Activated T-helper 2 cell treated with anti-CD3 and anti-CD28 coated beads, Interferon-gamma antibody, Interleukin-2, Interleukin-4, amounts not matched to agents 10 μg/mL and 5 μg/mL and 100 μg/mL, durations not matched to agents 14 hours and 24 hours and 36 hours (primary cell): ENCODE results near the gene YWHAB. TPM values are rescaled to one million over a fixed set of nuclear protein-coding genes. Genes with fewer than 3 reads are reported as not detected.

Experiments
- DNase-seq: peaks from one replicate; pipeline ENCODE4 v3.0.0; 2021; ENCODE audit warnings: low spot score
- H3K27ac Mint-ChIP-seq: one replicate; pipeline ENCODE4 v1.8.0; 2021; ENCODE audit warnings: mixed read lengths
- H3K27me3 Mint-ChIP-seq: one replicate; pipeline ENCODE4 v1.8.0; 2021; ENCODE audit warnings: low read depth, mixed read lengths
- H3K36me3 Mint-ChIP-seq: one replicate; pipeline ENCODE4 v1.8.0; 2021; ENCODE audit warnings: low read depth, mixed read lengths
- H3K4me1 Mint-ChIP-seq: one replicate; pipeline ENCODE4 v1.8.0; 2021; ENCODE audit warnings: low read depth, mixed read lengths
- H3K4me3 Mint-ChIP-seq: one replicate; pipeline ENCODE4 v1.8.0; 2021; ENCODE audit warnings: low read depth, mild to moderate bottlenecking, moderate library complexity, mixed read lengths
- H3K9me3 Mint-ChIP-seq: one replicate; pipeline ENCODE4 v1.8.0; 2021; ENCODE audit warnings: mixed read lengths
- intact Hi-C: fragments of 100-400 bp; cut with micrococcal nuclease; formaldehyde crosslinking; loops from one replicate; pipeline ENCODE4 v1.15.1; 2023
- total RNA-seq: library from RNA; stranded (reverse); gene quantifications from 2 replicates; pipeline ENCODE4 v1.2.3, GENCODE V29; 2022

YWHAB gene
- total RNA-seq, 1 donor from 2014 or later: 221 TPM

- Mint-ChIP-seq H3K36me3 (peaks cover 64% of the 10 kb centered on the region), H3K27me3 (no peaks in the 10 kb centered on the region), H3K9me3 (no peaks in the 10 kb centered on the region), H3K4me1 (peaks cover 27% of the 10 kb centered on the region), H3K27ac (peak within 1 kb of the TSS; percentile 58), H3K4me3 (peak within 1 kb of the TSS; percentile 86)
- DNase-seq: peak; percentile 68
- intact Hi-C loops: loop anchor here (5.0 kb wide), 1 partner anchor 187 kb away; no protein-coding TSS in a partner anchor
Measured at GRCh38 chr20:44909872-44910689, 24.6 kb downstream of the YWHAB start, which contains the start of gene PABPC1L. PABPC1L (plus strand) TSS chr20:44910060; CDS start chr20:44910144, 84 bp downstream.

DNA sequence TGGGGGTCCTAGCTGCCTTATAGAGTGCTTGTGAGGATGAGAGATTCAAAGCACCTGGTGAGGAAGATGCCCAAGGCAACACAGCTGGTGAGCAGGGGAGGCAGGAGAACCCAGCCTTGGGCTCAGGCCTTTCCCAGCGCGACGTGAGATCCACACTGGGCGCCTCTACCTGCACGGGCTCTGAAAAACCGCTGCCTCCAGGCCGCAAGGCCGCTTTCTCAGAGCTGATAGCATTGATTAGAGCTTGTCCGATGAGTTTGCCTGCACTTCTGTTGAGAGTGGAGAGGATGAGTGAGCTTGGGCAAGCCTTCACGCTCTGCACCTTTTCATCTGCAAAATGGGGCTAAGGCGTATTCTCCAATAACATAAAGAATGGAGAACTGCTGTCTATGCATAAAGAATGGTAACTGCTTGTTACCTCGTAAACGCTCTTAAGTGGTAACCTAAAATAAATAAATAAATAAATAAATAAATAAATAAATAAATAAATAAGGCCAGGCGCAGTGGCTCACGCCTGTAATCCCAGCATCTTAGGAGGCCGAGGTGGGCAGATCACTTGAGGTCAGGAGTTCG, 25.3 kb downstream of the YWHAB start:
- Mint-ChIP-seq H3K4me3 (peak overlapping the region; percentile 86), H3K4me1 (peaks cover 30% of the 10 kb centered on the region), H3K9me3 (no peaks in the 10 kb centered on the region), H3K36me3 (peaks cover 61% of the 10 kb centered on the region), H3K27ac (peak overlapping the region; percentile 58), H3K27me3 (no peaks in the 10 kb centered on the region)
- intact Hi-C loops: loop anchor here (5.0 kb wide), 1 partner anchor 187 kb away; no protein-coding TSS in a partner anchor
- no peak for DNase-seq

GRCh38 chr20:44911264-44911921, 25.9 kb downstream of the YWHAB start:
- Mint-ChIP-seq H3K9me3 (no peaks in the 10 kb centered on the region), H3K27ac (peak overlapping the region; percentile 22), H3K27me3 (no peaks in the 10 kb centered on the region), H3K36me3 (peaks cover 59% of the 10 kb centered on the region), H3K4me1 (peaks cover 30% of the 10 kb centered on the region), H3K4me3 (peak overlapping the region; percentile 71)
- intact Hi-C loops: loop anchor here (5.0 kb wide), 1 partner anchor 186 kb away; no protein-coding TSS in a partner anchor
- DNase-seq: peak; percentile 41

DNA sequence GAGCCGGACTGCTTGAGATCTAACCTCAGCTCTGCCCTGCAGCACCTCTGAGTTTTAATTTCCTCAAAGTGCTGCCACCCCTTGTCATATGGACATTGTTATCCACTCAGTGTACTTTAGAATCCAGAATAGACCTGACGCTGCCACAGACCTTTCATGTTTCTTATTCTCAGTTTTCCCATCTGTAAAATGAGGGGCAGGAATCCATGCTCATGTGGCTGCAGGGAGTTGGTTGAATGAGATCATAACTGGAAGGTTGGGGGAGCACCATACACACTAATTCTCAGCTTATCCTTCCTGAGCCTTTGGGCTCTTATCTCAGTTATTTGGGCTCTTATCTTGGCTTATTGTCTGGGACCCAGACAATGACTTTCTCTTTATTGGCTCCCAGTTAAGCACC, 26.7 kb downstream of the YWHAB start:
- peak overlapping the region; percentile 71 for H3K4me3 Mint-ChIP-seq
- H3K4me1 Mint-ChIP-seq: peaks cover 30% of the 10 kb centered on the region
- no peak overlapping the region for H3K27ac Mint-ChIP-seq
- intact Hi-C loops: loop anchor here (5.0 kb wide), 1 partner anchor 185 kb away; no protein-coding TSS in a partner anchor
- H3K9me3 Mint-ChIP-seq: no peaks in the 10 kb centered on the region
- no peak for DNase-seq
- peaks cover 58% of the 10 kb centered on the region for H3K36me3 Mint-ChIP-seq
- H3K27me3 Mint-ChIP-seq: no peaks in the 10 kb centered on the region

- no peak for DNase-seq
- H3K9me3 Mint-ChIP-seq: no peaks in the 10 kb centered on the region
- intact Hi-C loops: loop anchor here (2.0 to 5.0 kb wide), 3 partner anchors 44 to 182 kb away; no protein-coding TSS in a partner anchor
- peaks cover 20% of the 10 kb centered on the region for H3K4me1 Mint-ChIP-seq
- peak overlapping the region; percentile 81 for H3K27ac Mint-ChIP-seq
- peaks cover 54% of the 10 kb centered on the region for H3K36me3 Mint-ChIP-seq
- H3K4me3 Mint-ChIP-seq: no peak overlapping the region
- H3K27me3 Mint-ChIP-seq: no peaks in the 10 kb centered on the region
Measured at GRCh38 chr20:44914924-44915323, 29.4 kb downstream of the YWHAB start.

DNA sequence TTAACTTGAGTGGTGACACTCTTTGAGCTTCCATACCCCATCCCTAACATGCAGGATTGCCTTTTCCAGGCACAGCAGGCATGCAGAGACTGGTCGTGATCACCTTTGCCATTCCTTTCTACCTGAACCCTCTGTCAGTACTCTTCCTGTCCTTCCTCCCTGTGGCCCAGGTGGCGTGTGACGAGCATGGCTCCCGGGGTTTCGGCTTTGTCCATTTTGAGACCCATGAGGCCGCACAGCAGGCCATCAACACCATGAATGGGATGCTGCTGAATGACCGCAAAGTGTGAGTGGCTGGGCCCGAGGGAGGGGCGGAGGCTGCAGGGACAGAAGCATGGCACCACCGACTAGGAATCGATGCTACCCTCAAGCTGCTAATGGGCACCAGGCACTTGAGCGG, 31.1 kb downstream of the YWHAB start:
- no peak for DNase-seq
- Mint-ChIP-seq H3K27me3 (no peaks in the 10 kb centered on the region), H3K27ac (no peak overlapping the region), H3K4me3 (no peak overlapping the region), H3K4me1 (peaks cover 16% of the 10 kb centered on the region), H3K36me3 (peaks cover 56% of the 10 kb centered on the region), H3K9me3 (no peaks in the 10 kb centered on the region)
- intact Hi-C loops: no loop called here

DNA sequence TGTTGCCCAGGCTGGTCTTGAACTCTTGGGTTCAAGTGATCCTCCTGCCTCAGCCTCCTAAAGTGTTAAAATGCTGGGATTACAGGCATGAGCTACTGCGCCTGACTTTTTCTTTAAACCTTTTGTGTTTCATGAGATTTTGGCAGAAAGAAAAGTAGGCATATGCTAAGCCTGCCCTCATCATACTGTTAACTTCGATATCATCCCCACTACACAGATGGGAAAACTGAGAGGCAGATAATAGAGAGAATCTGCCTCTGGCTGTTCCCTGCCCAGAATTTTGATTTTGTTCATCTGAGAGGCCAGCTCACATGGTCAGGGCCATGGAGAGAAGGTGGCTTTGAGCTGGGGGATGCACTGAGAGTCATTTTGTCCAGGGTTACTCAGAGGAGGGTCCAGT, 31.9 kb downstream of the YWHAB start:
- Mint-ChIP-seq H3K4me3 (no peak overlapping the region), H3K27ac (no peak overlapping the region), H3K36me3 (peaks cover 50% of the 10 kb centered on the region), H3K4me1 (peaks cover 13% of the 10 kb centered on the region), H3K27me3 (no peaks in the 10 kb centered on the region), H3K9me3 (no peaks in the 10 kb centered on the region)
- intact Hi-C loops: no loop called here
- DNase-seq: no peak

GRCh38 chr20:44918342-44918741, 32.8 kb downstream of the YWHAB start:
- no peaks in the 10 kb centered on the region for H3K9me3 Mint-ChIP-seq
- no peak overlapping the region for H3K27ac Mint-ChIP-seq
- intact Hi-C loops: no loop called here
- peaks cover 50% of the 10 kb centered on the region for H3K36me3 Mint-ChIP-seq
- no peak overlapping the region for H3K4me3 Mint-ChIP-seq
- H3K4me1 Mint-ChIP-seq: peaks cover 10% of the 10 kb centered on the region
- no peak for DNase-seq
- no peaks in the 10 kb centered on the region for H3K27me3 Mint-ChIP-seq

DNA sequence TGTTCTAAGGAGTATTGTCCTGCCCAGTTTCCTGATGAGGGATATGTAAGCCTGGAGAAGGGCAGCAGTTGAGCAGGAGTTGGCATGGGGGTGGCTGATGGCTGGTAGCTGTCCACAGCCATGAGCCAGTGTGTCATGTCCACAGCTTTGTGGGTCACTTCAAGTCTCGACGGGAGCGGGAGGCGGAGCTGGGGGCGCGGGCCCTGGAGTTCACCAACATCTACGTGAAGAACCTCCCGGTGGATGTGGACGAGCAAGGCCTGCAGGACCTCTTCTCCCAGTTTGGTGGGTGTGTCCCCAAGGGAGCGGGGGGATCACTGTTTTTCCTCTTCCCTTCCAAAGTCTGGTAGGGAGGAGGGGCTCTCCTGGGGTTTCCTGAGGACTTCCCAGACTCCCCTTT, 33.3 kb downstream of the YWHAB start:
- H3K27ac Mint-ChIP-seq: no peak overlapping the region
- peaks cover 10% of the 10 kb centered on the region for H3K4me1 Mint-ChIP-seq
- DNase-seq: no peak
- no peaks in the 10 kb centered on the region for H3K9me3 Mint-ChIP-seq
- no peak overlapping the region for H3K4me3 Mint-ChIP-seq
- H3K36me3 Mint-ChIP-seq: peaks cover 50% of the 10 kb centered on the region
- no peaks in the 10 kb centered on the region for H3K27me3 Mint-ChIP-seq
- intact Hi-C loops: no loop called here

DNA sequence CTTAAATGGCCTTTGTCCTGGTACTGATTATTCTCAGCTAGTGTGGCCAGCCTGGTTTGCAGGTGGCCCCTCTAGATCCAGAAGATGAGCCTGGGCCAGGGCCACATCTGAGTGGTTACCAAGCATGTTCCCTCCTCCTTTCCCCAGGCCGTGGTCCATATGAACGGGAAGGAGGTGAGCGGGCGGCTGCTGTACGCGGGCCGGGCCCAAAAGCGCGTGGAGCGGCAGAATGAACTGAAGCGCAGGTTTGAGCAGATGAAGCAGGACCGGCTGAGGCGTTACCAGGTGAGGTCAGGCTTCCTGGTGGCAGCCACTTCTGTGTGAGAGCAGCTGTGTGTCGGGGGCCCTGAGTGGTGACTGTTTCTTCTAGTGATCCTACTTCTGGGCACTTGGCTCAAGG, 35.9 kb downstream of the YWHAB start:
- no peaks in the 10 kb centered on the region for H3K9me3 Mint-ChIP-seq
- peaks cover 36% of the 10 kb centered on the region for H3K36me3 Mint-ChIP-seq
- no peak overlapping the region for H3K27ac Mint-ChIP-seq
- no peaks in the 10 kb centered on the region for H3K4me1 Mint-ChIP-seq
- no peak overlapping the region for H3K4me3 Mint-ChIP-seq
- intact Hi-C loops: no loop called here
- no peaks in the 10 kb centered on the region for H3K27me3 Mint-ChIP-seq
- DNase-seq: no peak

- no peaks in the 10 kb centered on the region for H3K9me3 Mint-ChIP-seq
- H3K27ac Mint-ChIP-seq: no peak overlapping the region
- no peak for DNase-seq
- intact Hi-C loops: no loop called here
- H3K4me1 Mint-ChIP-seq: no peaks in the 10 kb centered on the region
- peaks cover 24% of the 10 kb centered on the region for H3K36me3 Mint-ChIP-seq
- no peaks in the 10 kb centered on the region for H3K27me3 Mint-ChIP-seq
- H3K4me3 Mint-ChIP-seq: no peak overlapping the region
Measured at GRCh38 chr20:44924541-44924940, 39.0 kb downstream of the YWHAB start.

DNA sequence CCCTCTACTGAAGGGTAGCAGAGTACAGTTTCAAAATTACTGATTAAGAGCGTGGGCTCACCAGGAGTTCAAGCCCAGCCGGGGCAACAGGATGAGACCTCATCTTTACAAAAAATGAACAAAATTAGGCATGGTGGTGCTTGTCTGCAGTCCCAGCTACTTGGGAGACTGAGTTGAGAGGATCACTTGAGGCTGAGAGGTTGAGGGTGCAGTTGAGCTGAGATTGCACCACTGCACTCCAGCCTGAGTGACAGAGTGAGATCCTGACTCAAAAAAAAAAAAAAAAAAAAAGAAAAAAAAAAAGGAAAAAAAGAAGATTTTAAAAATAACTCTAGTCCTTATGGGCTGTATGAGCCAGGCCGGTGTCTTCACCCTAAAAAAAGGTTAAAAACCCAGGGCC, 43.1 kb downstream of the YWHAB start:
- no peak overlapping the region for H3K27ac Mint-ChIP-seq
- H3K36me3 Mint-ChIP-seq: peaks cover 28% of the 10 kb centered on the region
- no peak for DNase-seq
- no peaks in the 10 kb centered on the region for H3K9me3 Mint-ChIP-seq
- no peaks in the 10 kb centered on the region for H3K27me3 Mint-ChIP-seq
- intact Hi-C loops: no loop called here
- no peak overlapping the region for H3K4me3 Mint-ChIP-seq
- no peaks in the 10 kb centered on the region for H3K4me1 Mint-ChIP-seq
